Measurements from ENCODE around the gene PHTF2. TPM values are rescaled to one million over a fixed set of nuclear protein-coding genes. Genes with fewer than 3 reads are reported as not detected.

Gene PHTF2
- total RNA-seq, 1 donor from 2014 or later, result 27.0 TPM

DNA sequence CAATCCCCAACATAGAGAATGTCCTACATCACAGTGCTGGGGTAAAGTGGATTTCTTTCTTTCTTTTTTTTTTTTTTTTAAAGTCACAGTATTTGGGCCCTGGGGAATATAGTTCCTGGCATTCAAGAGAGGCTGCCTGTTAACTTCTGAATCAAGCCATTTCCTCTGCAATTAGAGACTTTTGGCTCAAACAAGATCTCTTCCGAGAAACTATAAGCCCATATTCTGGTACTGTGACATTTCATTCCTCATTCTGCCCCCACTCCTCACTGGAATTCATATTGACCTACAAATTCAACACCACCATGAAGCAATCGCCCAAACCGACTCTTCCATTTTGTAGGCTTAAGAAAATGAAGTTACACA lies 187.4 kb downstream of the PHTF2 start:
- FAIRE-seq, result no peak

DNA sequence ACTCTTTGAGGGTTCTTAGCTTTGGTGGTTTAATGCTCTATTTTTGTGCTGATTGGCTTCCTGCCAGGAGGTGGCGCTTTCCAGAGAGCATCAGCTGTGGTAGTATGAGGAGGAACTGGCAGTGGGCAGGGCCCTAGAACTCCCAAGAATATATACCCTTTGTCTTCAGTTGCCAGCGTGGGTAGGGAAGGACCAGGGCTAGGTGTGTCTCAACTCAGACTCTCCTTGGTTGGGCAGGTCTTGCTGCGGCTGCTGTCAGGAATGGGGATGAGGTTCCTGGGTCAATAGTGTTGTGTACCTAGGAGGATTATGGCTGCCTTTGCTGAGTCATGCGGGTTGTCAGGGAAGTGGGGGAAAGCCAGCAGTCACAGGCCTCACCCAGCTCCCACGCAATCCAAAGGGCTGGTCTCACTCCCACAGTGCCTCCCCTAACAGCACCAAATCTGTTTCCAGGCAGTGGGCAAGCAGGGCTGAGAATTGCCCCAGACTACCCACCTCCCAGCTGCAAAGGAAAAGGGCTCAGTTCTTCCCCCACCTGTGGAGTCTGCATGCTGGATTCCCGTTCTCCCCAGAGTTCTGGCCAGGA lies 191.5 kb downstream of the PHTF2 start:
- Histone ChIP-seq H2AFZ (ENCODE audit: low read depth, low read length) (no peak overlapping the region), H3K36me3 (ENCODE audit: insufficient read depth, low read length) (no peaks in the 10 kb centered on the region), H3K4me3 (ENCODE audit: insufficient read depth, low read depth, low read length) (no peak overlapping the region), H3K9ac (ENCODE audit: low read length) (no peak overlapping the region), H3K27ac (ENCODE audit: low read depth, low read length) (no peak overlapping the region), H3K4me1 (ENCODE audit: insufficient read depth, low read length) (no peaks in the 10 kb centered on the region), H3K4me2 (ENCODE audit: low read length) (no peak overlapping the region), H3K79me2 (ENCODE audit: insufficient read depth, low read length) (no peaks in the 10 kb centered on the region), H4K20me1 (ENCODE audit: insufficient read depth, low read length) (no peaks in the 10 kb centered on the region), H3K9me3 (ENCODE audit: insufficient read depth, low read depth, low read length) (no peaks in the 10 kb centered on the region), H3K27me3 (ENCODE audit: insufficient read depth, low read length) (peaks cover 2% of the 10 kb centered on the region)
- no peaks in the 10 kb centered on the region for H3K36me3 Mint-ChIP-seq (ENCODE audit: low read depth, unreplicated experiment)
- no peak overlapping the region for H3K27ac Mint-ChIP-seq (ENCODE audit: unreplicated experiment)
- peaks cover 9% of the 10 kb centered on the region for H3K9me3 Mint-ChIP-seq (ENCODE audit: unreplicated experiment)
- FAIRE-seq (no peak), DNase-seq (ENCODE audit: low read depth) (no peak)
- H3K4me1 Mint-ChIP-seq (ENCODE audit: low read depth, unreplicated experiment), result peaks cover 7% of the 10 kb centered on the region
- no peak for TF ChIP-seq EZH2 (IDR thresholded peaks at IDR 0.05; ENCODE audit: insufficient read depth, low read length)
- TF ChIP-seq, protein P1, sequence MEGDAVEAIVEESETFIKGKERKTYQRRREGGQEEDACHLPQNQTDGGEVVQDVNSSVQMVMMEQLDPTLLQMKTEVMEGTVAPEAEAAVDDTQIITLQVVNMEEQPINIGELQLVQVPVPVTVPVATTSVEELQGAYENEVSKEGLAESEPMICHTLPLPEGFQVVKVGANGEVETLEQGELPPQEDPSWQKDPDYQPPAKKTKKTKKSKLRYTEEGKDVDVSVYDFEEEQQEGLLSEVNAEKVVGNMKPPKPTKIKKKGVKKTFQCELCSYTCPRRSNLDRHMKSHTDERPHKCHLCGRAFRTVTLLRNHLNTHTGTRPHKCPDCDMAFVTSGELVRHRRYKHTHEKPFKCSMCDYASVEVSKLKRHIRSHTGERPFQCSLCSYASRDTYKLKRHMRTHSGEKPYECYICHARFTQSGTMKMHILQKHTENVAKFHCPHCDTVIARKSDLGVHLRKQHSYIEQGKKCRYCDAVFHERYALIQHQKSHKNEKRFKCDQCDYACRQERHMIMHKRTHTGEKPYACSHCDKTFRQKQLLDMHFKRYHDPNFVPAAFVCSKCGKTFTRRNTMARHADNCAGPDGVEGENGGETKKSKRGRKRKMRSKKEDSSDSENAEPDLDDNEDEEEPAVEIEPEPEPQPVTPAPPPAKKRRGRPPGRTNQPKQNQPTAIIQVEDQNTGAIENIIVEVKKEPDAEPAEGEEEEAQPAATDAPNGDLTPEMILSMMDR (IDR thresholded peaks at IDR 0.05; ENCODE audit: insufficient read depth, low read depth, low read length), result no peak
- H3K27me3 Mint-ChIP-seq (ENCODE audit: low read depth, unreplicated experiment), result peaks cover 5% of the 10 kb centered on the region
- H3K4me3 Mint-ChIP-seq (ENCODE audit: unreplicated experiment), result no peak overlapping the region

More for the DNA sequence above, 187.4 kb downstream of the PHTF2 start:
- peaks cover 7% of the 10 kb centered on the region for H3K4me1 Mint-ChIP-seq (ENCODE audit: low read depth, unreplicated experiment)
- Histone ChIP-seq H3K4me2 (ENCODE audit: low read length) (no peak overlapping the region), H3K4me3 (ENCODE audit: insufficient read depth, low read depth, low read length) (no peak overlapping the region), H2AFZ (ENCODE audit: low read depth, low read length) (no peak overlapping the region), H3K27me3 (ENCODE audit: insufficient read depth, low read length) (no peaks in the 10 kb centered on the region), H3K9ac (ENCODE audit: low read length) (no peak overlapping the region), H3K36me3 (ENCODE audit: insufficient read depth, low read length) (no peaks in the 10 kb centered on the region), H3K9me3 (ENCODE audit: insufficient read depth, low read depth, low read length) (no peaks in the 10 kb centered on the region), H3K27ac (ENCODE audit: low read depth, low read length) (no peak overlapping the region), H3K79me2 (ENCODE audit: insufficient read depth, low read length) (no peaks in the 10 kb centered on the region), H3K4me1 (ENCODE audit: insufficient read depth, low read length) (no peaks in the 10 kb centered on the region), H4K20me1 (ENCODE audit: insufficient read depth, low read length) (no peaks in the 10 kb centered on the region)
- H3K9me3 Mint-ChIP-seq (ENCODE audit: unreplicated experiment), result peaks cover 8% of the 10 kb centered on the region
- TF ChIP-seq, protein P1 (IDR thresholded peaks at IDR 0.05; ENCODE audit: insufficient read depth, low read depth, low read length), result no peak
- no peak for TF ChIP-seq EZH2 (IDR thresholded peaks at IDR 0.05; ENCODE audit: insufficient read depth, low read length)
- H3K27ac Mint-ChIP-seq (ENCODE audit: unreplicated experiment), result no peak overlapping the region
- no peak overlapping the region for H3K4me3 Mint-ChIP-seq (ENCODE audit: unreplicated experiment)
- DNase-seq (ENCODE audit: low read depth), result no peak
- H3K27me3 Mint-ChIP-seq (ENCODE audit: low read depth, unreplicated experiment), result peaks cover 1% of the 10 kb centered on the region
- H3K36me3 Mint-ChIP-seq (ENCODE audit: low read depth, unreplicated experiment), result no peaks in the 10 kb centered on the region

DNA sequence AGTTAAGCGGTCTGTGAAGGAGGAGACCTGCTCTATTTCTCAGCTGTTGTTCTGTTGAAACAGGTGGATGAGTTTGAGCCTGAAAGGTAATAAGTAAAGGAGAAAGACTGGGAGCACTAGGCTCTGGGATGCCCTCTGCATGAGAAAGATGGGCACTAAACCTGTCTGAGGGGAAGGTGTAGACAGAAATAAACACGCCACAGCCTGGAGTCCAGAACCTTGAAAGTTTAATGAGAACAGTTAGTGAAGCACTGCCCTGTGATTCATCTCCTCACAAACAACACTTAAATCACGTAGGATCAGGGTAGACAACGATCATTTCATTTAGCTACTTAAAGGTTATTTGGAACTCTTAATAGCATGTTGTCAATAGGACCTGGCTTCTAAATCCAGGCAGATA lies 193.1 kb downstream of the PHTF2 start:
- Histone ChIP-seq H3K4me1 (ENCODE audit: insufficient read depth, low read length) (no peaks in the 10 kb centered on the region), H3K27ac (ENCODE audit: low read depth, low read length) (no peak overlapping the region), H3K79me2 (ENCODE audit: insufficient read depth, low read length) (no peaks in the 10 kb centered on the region), H3K9ac (ENCODE audit: low read length) (no peak overlapping the region), H3K27me3 (ENCODE audit: insufficient read depth, low read length) (peaks cover 2% of the 10 kb centered on the region), H3K4me3 (ENCODE audit: insufficient read depth, low read depth, low read length) (no peak overlapping the region), H4K20me1 (ENCODE audit: insufficient read depth, low read length) (no peaks in the 10 kb centered on the region), H2AFZ (ENCODE audit: low read depth, low read length) (no peak overlapping the region), H3K4me2 (ENCODE audit: low read length) (no peak overlapping the region), H3K36me3 (ENCODE audit: insufficient read depth, low read length) (no peaks in the 10 kb centered on the region), H3K9me3 (ENCODE audit: insufficient read depth, low read depth, low read length) (no peaks in the 10 kb centered on the region)
- FAIRE-seq, result no peak
- Mint-ChIP-seq H3K4me1 (ENCODE audit: low read depth, unreplicated experiment) (peaks cover 4% of the 10 kb centered on the region), H3K27me3 (ENCODE audit: low read depth, unreplicated experiment) (peaks cover 5% of the 10 kb centered on the region), H3K4me3 (ENCODE audit: unreplicated experiment) (no peak overlapping the region), H3K27ac (ENCODE audit: unreplicated experiment) (no peak overlapping the region), H3K9me3 (ENCODE audit: unreplicated experiment) (peaks cover 11% of the 10 kb centered on the region), H3K36me3 (ENCODE audit: low read depth, unreplicated experiment) (no peaks in the 10 kb centered on the region)
- DNase-seq (ENCODE audit: low read depth), result no peak
- TF ChIP-seq, protein P1 (IDR thresholded peaks at IDR 0.05; ENCODE audit: insufficient read depth, low read depth, low read length), result no peak
- no peak for TF ChIP-seq EZH2 (IDR thresholded peaks at IDR 0.05; ENCODE audit: insufficient read depth, low read length)

Measured in astrocyte (in vitro differentiated cells and primary cell).